NCI-H1105 (cell line): ENCODE results near the gene STK39.

Experiments used
- DNase-seq: peaks from one replicate; lab custom pipeline; 2025; lab: John Stamatoyannopoulos, UW

Gene STK39

DNA sequence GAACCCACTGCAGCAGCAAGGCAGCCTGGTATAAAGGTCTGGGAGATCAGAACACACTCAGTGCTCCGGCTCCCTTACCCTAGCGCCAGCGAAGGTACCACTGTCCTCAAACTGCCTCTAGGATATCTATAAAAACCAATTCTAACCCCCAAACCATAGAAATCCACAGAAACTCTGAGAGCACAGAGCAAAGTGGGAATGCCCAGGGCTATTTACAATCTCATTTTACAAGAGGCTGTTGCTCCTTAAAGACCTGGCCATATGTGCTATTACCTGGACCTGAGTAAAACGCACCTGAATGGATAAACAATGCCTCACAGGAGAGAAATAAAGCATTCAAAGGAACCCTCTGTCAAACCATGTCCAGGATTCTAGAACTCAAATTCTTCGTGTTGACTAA lies 4.3 kb downstream of the STK39 start:
- DNase-seq = no peak

DNA sequence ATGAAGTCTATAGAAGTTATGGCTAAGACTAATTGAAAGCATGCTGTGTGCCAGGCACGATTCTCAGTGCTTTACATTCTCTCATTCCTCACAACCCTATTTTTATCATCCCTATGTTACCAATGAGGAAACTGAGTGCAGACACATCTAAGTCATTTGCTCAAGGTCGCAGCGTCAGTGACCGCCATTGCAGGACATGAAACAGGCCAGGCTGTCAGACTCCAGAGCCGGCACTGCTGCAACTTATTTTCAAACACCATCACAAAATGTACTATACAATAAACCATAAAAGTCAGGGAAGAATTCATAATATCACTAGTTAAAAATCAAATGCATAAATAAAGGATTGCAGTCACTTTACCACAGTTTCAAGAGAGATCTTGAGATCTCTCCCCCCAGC lies 5.6 kb downstream of the STK39 start:
- DNase-seq = no peak

DNA sequence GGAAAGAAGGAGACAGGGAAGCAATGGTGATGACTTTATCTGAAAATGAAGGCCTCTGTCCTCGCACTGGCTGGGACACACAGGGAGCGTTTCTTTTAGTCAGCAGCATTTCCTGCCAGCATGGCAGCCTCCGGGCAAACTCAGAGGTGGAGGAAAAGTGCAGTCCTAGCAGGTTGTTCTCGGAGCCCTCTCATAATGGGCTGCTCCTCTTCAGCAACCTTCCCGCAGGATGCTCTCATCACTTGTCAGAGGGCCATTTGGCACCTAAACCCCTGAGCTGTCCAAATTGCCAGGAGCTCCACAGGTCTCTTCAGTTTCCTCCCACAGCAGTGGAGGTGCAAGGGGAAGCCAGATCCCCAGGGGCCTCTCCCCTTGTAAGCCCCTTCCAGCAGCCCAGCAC lies 6.2 kb downstream of the STK39 start:
- no peak for DNase-seq

DNA sequence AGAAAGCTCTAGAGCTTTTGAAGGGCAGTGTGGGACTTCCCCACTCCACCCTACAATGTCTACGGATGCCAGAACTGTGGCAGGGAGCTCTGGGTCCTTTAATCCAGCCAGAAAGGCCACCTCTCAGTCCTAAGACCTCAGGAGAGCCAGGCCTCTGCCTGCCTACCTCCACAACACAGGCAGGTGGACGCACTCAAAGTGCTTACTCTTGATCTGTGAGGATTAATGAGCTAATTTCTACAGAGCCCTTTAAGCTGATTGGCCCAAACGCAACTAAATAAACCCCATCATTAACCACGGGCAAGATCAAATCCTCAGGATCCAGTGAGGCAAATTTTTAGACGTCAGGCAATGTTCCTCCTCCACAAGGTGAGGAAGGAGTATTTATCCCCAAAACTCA lies 8.1 kb downstream of the STK39 start:
- no peak for DNase-seq

- no peak for DNase-seq
These were observed 9.7 kb downstream of the STK39 start for GRCh38 chr2:168237741-168238140.

DNA sequence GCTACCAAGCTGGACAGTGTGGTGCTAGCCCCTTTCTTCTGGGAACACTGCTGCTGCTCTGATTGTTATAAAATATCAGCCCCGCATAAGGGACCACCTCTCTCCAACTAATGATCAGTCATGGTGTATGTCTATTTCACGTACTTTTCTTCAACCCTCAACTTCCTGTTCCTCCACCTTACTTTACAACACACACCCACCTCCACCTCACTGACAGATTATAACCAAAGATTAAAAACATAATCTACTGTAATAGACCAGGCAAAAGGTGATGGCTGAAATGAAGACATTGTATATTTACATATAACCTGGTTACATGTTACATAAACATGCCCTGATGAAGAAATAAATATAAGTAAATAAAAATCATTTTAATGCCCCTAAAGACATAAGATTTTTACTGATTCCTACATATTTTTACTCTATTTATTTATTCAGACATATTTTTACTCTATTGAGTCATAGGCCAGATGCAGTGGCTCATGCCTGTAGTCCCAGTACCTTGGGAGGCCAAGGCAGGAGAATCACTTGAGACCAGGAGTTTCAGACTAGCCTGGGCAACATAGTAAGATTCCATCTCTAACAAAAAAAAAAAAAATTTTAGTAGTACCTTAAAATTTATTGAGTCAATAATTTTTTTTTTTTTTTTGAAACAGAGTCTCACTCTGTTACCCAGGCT lies 12.8 kb downstream of the STK39 start:
- DNase-seq = no peak

DNA sequence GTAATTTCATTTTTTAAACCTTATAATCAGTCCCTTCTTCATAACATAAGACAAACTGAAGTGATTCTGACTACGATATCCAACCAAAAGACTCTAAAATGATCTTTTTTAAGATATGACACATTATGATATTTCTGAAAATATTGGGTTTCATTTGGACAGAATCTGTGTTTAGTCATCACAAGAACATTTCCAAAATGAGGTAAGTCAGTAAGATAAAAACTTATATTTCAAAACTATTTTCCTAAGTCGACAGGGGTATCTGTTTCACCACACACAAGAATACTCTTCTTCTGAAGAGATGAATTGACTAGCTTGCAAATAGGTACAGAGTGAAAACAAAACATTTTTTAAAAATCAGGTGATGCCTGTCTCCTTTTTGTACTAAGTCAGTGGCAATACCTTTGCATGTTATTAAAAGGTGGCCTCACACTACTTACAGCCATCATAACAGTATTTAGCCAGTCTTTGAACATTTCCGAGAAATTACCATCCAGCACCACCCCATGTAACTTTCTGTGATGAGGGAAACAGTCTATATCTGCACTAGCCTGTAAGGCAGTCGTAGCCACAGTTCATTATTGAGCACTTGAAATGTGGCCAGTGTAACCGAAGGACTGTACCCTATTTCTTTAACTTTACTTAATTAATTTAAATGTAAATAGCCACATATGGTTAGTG lies 13.5 kb downstream of the STK39 start:
- no peak for DNase-seq

- DNase-seq = no peak
These were observed 14.2 kb downstream of the STK39 start for GRCh38 chr2:168233166-168233565.

DNA sequence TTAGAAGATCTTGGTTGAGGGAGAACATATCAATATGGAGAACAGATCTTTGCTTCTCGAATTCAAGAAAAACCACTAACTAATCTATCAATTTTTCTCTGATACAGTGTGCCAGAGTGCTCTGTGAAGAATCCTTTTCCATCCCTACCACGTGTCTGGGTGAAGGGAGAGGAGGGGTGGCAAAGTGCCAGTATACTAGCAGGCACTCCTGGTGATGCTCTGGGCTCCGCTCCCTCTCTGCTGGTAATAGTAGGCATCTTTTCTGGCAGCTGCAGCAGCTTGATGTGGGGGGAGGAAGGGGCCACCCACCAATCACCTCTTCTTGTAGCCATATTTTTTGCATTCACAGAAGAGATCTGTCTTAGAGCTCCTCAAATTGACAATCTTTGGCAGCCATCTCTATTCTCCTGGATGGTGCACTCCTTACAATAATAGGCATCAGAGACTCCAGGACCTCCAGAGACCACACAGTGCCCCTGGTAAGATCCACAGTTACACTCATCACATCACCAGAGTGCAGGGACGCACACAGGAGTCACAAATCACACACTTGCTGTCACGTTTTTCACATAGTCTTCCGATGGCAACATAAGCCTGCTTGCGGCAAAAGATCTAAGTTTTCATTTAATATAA lies 15.7 kb downstream of the STK39 start:
- DNase-seq = peak; percentile 84

- no peak for DNase-seq
These were observed 17.0 kb downstream of the STK39 start for GRCh38 chr2:168230389-168230788.

DNA sequence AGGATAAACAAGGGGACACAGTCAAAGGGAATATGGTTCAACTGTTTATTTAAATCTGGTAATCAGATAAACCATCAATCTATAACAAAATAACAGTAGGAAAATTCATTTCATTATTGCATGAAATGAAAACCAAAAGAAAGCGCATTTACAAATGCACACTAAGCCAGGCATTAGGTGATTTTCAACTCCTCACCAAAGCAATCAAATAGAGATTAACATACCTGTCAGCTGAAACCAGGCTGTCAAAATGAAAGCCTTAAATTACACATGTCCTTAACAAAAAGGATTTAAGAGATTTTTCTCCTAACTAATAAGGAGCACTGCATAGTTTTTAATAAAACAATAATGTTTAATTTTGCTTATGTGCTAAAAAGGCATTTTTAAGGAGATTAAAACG lies 23.0 kb downstream of the STK39 start:
- DNase-seq = no peak

DNA sequence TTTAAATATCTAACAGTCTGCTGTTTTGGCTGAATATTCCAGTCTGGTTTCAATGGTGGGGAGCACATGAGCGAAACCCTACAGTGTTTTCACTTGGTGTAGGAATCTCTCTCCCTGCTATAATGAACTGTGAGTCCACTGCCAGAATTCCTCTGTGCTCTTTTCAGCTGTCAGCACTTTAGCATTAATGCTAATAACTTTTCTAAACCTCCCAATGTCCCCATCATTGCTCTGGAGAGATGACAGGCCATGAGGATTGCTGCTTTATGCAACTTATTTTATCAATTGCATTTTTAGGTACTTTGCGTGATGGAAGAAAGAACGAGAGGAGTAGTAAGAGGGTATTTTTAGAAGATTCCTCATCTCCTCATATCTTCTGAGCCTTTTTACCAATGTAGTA lies 25.3 kb downstream of the STK39 start:
- DNase-seq = no peak

- no peak for DNase-seq
These were observed 26.2 kb downstream of the STK39 start for GRCh38 chr2:168220965-168221819.

DNA sequence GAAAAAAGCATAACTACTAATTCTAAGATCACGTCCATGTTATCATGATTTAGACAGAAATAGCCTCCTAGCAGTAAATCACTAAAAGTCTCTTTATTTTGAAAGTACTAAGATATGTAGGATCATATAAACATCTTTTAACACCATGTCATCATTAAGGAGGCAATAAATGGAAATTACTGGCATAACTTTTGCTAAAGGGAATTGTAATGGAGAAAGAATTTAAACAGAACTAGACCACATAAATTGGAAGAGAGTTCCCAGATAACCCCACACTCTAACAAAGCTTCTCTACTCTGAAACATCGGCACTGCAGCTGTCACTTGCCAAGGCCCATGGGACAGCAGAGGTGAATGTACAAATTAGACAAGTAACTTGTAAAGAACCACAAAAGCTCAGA lies 29.5 kb downstream of the STK39 start:
- no peak for DNase-seq

- no peak for DNase-seq
These were observed 30.9 kb downstream of the STK39 start for GRCh38 chr2:168216351-168217005.

DNA sequence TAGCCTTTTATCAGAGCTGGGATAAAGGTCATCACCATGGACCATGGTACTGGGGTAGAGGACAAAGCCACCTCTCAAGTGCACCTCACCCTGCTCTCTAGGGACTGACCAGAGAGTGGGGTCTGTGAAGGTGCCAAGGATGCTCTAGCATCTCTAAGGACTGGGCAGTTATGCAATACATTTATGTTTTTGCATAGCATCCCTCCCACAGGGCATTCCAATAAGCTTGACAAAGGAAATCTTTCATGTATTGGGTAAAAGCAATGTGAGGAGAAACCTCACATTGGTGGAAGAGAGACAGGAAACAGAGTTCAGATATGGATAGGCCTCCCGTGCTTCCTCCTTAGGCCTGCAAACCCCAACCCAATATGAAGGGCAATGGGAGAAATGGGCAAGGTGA lies 31.6 kb downstream of the STK39 start:
- DNase-seq = no peak

- DNase-seq = no peak
These were observed 34.5 kb downstream of the STK39 start for GRCh38 chr2:168212866-168213265.

DNA sequence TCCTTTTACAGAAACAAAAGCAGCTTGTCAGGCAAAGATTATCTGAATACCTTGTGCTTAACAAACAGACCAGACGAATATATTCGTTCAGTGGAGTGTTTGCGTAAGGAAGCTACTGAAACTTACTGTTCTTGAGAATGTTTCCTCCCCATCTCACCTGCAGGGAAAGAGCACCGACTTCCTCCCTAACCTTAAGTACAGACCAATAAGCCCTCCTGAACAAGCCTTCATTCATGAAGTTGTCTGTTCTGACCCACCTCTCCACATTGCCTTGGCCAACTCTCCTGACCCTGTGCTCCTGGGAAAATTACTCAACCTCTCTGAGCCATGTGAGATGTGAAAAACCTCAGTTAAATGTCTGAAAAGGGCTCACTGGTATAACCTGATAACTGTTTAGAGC lies 35.2 kb downstream of the STK39 start:
- DNase-seq = no peak

DNA sequence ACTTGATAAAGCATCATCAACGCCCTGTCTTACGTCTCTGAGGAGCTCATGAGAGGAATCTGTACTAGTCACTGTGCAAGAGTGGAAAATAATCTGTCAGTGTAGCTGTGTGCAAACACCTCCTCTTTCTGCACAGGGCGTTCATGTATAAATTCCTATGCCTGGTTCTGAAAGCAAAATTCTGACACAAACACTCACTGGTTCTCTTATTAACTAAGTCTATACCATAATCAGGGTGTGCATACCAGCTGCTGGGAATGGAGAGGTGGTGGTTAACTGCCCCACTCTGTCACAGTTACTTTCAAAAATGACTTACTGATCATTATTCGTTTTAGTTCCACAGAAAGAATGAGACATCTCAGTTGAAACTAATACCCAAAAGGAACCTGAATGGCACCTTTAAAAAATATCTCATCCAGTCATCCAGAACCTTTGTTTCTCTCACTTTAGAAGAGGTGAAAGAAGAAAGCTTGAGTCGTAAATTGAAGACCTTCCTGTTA lies 35.7 kb downstream of the STK39 start:
- DNase-seq = no peak

GRCh38 chr2:168210895-168211570 lies 36.4 kb downstream of the STK39 start:
- no peak for DNase-seq

- no peak for DNase-seq
These were observed 37.0 kb downstream of the STK39 start for GRCh38 chr2:168210216-168210894.
